Caco-2 (cell line): Measurements from ENCODE around the gene CHRNB2. TPM values are rescaled to one million over a fixed set of nuclear protein-coding genes. Genes with fewer than 3 reads are reported as not detected.

ENCODE experiments used
- BruUV-seq: library from RNA; stranded (reverse); fragments of 400-500 nt; replicated peaks from 2 replicates; lab custom pipeline; 2021; lab: Mats Ljungman, UMichigan
- CTCF ChIA-PET: fragments of 300-600 bp; sonication (Branson Sonifier 250); formaldehyde crosslinking; loops from one replicate; lab custom pipeline; 2022; ENCODE audit warnings: antibody characterized with exemption; lab: Charles Lee
- POLR2A ChIA-PET: fragments of 300-600 bp; sonication (Branson Sonifier 250); formaldehyde crosslinking; loops from one replicate; lab custom pipeline; 2022; ENCODE audit warnings: antibody characterized with exemption; lab: Charles Lee
- DNase-seq, 2 experiments: peaks; one replicate each; pipeline versions ENCODE4 v3.0.0 to v3.0.0-alpha.2; 2020 to 2022
- H3K27me3 ChIP-seq: replicated peaks from 2 replicates; pipeline ENCODE4 v1.6.0; 2011; ENCODE audit warnings: low read length; ENCODE audit not compliant: control insufficient read depth, insufficient read depth
- H3K36me3 ChIP-seq: 2 replicates; pipeline ENCODE4 v1.5.1; 2011; ENCODE audit warnings: low read length; ENCODE audit not compliant: control insufficient read depth, insufficient read depth
- H3K4me1 ChIP-seq: fragments of 250-450 bp; sonication (Bioruptor Pico); 2 replicates; pipeline ENCODE4 v1.5.1; 2020; ENCODE audit warnings: mild to moderate bottlenecking
- H3K4me3 ChIP-seq: 2 replicates; pipeline ENCODE4 v1.5.1; 2011; ENCODE audit warnings: low read depth, mild to moderate bottlenecking, control low read depth, low read length
- H3K9me3 ChIP-seq: fragments of 250-450 bp; sonication (Bioruptor Pico); 2 replicates; pipeline ENCODE4 v1.5.1; 2020; ENCODE audit warnings: mild to moderate bottlenecking, moderate library complexity
- H3K27ac Mint-ChIP-seq: one replicate; pipeline ENCODE4 v1.8.0; 2022; ENCODE audit warnings: mixed read lengths; ENCODE audit not compliant: unreplicated experiment
- H3K27me3 Mint-ChIP-seq: one replicate; pipeline ENCODE4 v1.8.0; 2022; ENCODE audit warnings: mixed read lengths; ENCODE audit not compliant: insufficient read depth, unreplicated experiment
- H3K36me3 Mint-ChIP-seq: one replicate; pipeline ENCODE4 v1.8.0; 2022; ENCODE audit warnings: mild to moderate bottlenecking, mixed read lengths; ENCODE audit not compliant: insufficient read depth, unreplicated experiment
- H3K4me1 Mint-ChIP-seq: one replicate; pipeline ENCODE4 v1.8.0; 2022; ENCODE audit warnings: low read depth, mixed read lengths; ENCODE audit not compliant: unreplicated experiment
- H3K4me3 Mint-ChIP-seq: one replicate; pipeline ENCODE4 v1.8.0; 2022; ENCODE audit warnings: mild to moderate bottlenecking, moderate library complexity, mixed read lengths; ENCODE audit not compliant: unreplicated experiment
- H3K9me3 Mint-ChIP-seq: one replicate; pipeline ENCODE4 v1.8.0; 2022; ENCODE audit warnings: mixed read lengths; ENCODE audit not compliant: unreplicated experiment
- CTCF ChIP-seq, 2 experiments: fragments of 200-600 bp in 1 of 2; IDR thresholded peaks; 1 replicate in 1 of 2; 2 replicates in 1 of 2; pipeline versions ENCODE4 v1.5.1 to v1.8.0; 2011 to 2022; ENCODE audit warnings: antibody characterized with exemption in 1 of 2, control low read depth in 1 of 2, inconsistent platforms in 1 of 2, low read depth in 1 of 2, low read length in 1 of 2, mild to moderate bottlenecking in 1 of 2, moderate library complexity in 1 of 2; ENCODE audit not compliant: insufficient read depth in 1 of 2, severe bottlenecking in 1 of 2, unreplicated experiment in 1 of 2
- intact Hi-C: fragments of 100-400 bp; cut with micrococcal nuclease; formaldehyde crosslinking; loops from one replicate; pipeline ENCODE4 v1.10.0; 2022; ENCODE audit not compliant: unreplicated experiment
- total RNA-seq: library from RNA; stranded (reverse); gene quantifications from 2 replicates; pipeline ENCODE4 v1.2.3, GENCODE V29; 2022

CHRNB2 gene
- total RNA-seq, 1 experiment from 2014 or later, result 0.09 TPM

GRCh38 chr1:154551474-154551873, 16.1 kb upstream of the CHRNB2 start:
- no TSS peak for BruUV-seq
- peaks cover 73% of the 10 kb centered on the region for H3K36me3 Mint-ChIP-seq
- intact Hi-C loops, result no loop called here

GRCh38 chr1:154552036-154552435, 15.5 kb upstream of the CHRNB2 start:
- H3K27me3 ChIP-seq, result no peaks in the 10 kb centered on the region
- peaks cover 76% of the 10 kb centered on the region for H3K36me3 Mint-ChIP-seq
- H3K4me3 ChIP-seq, result no peak overlapping the region
- no peak for TF ChIP-seq CTCF (IDR thresholded peaks at IDR 0.05; ENCODE audit: insufficient read depth in 1 of 2, low read depth in 1 of 2, low read length in 1 of 2, severe bottlenecking in 1 of 2, unreplicated experiment in 1 of 2)
- no peaks in the 10 kb centered on the region for H3K27me3 Mint-ChIP-seq
- ChIA-PET CTCF (interaction anchor here (0.6 to 1.2 kb wide), 3 partner anchors 72 to 163 kb away, joined by 3 read pairs; no protein-coding TSS in a partner anchor), POLR2A (no interaction called here)
- DNase-seq, result no peak
- peaks cover 16% of the 10 kb centered on the region for H3K36me3 ChIP-seq
- no peak overlapping the region for H3K27ac Mint-ChIP-seq
- BruUV-seq, result no TSS peak
- intact Hi-C loops, result no loop called here
- H3K4me1 Mint-ChIP-seq, result peaks cover 9% of the 10 kb centered on the region
- H3K4me1 ChIP-seq, result peaks cover 10% of the 10 kb centered on the region
- H3K9me3 Mint-ChIP-seq, result no peaks in the 10 kb centered on the region
- H3K9me3 ChIP-seq, result no peaks in the 10 kb centered on the region
- no peak overlapping the region for H3K4me3 Mint-ChIP-seq

More at GRCh38 chr1:154551474-154551873, 16.1 kb upstream of the CHRNB2 start:
- Mint-ChIP-seq H3K9me3 (no peaks in the 10 kb centered on the region), H3K4me3 (no peak overlapping the region), H3K4me1 (peaks cover 9% of the 10 kb centered on the region), H3K27me3 (no peaks in the 10 kb centered on the region), H3K27ac (no peak overlapping the region)
- Histone ChIP-seq H3K9me3 (no peaks in the 10 kb centered on the region), H3K4me3 (no peak overlapping the region), H3K36me3 (peaks cover 16% of the 10 kb centered on the region), H3K27me3 (no peaks in the 10 kb centered on the region), H3K4me1 (peaks cover 4% of the 10 kb centered on the region)
- ChIA-PET POLR2A (no interaction called here), CTCF (interaction anchor here (0.7 to 1.2 kb wide), 2 partner anchors 72 to 97 kb away, joined by 3 read pairs; no protein-coding TSS in a partner anchor)
- DNase-seq, result no peak
- TF ChIP-seq CTCF (IDR thresholded peaks at IDR 0.05; ENCODE audit: insufficient read depth in 1 of 2, low read depth in 1 of 2, low read length in 1 of 2, severe bottlenecking in 1 of 2, unreplicated experiment in 1 of 2), result no peak

- Mint-ChIP-seq H3K4me1 (peaks cover 7% of the 10 kb centered on the region), H3K27ac (no peak overlapping the region), H3K9me3 (no peaks in the 10 kb centered on the region), H3K27me3 (no peaks in the 10 kb centered on the region), H3K4me3 (no peak overlapping the region), H3K36me3 (peaks cover 82% of the 10 kb centered on the region)
- POLR2A ChIA-PET, result interaction anchor here (0.5 kb wide), 1 partner anchor 55 kb away, joined by 5 read pairs; the partner anchor contains the start of gene ADAR
- H3K9me3 ChIP-seq, result no peaks in the 10 kb centered on the region
- no peak for TF ChIP-seq CTCF (IDR thresholded peaks at IDR 0.05; ENCODE audit: insufficient read depth in 1 of 2, low read depth in 1 of 2, low read length in 1 of 2, severe bottlenecking in 1 of 2, unreplicated experiment in 1 of 2)
- peaks cover 13% of the 10 kb centered on the region for H3K4me1 ChIP-seq
- no peaks in the 10 kb centered on the region for H3K27me3 ChIP-seq
- H3K36me3 ChIP-seq, result peaks cover 16% of the 10 kb centered on the region
- BruUV-seq, result no TSS peak
- intact Hi-C loops, result no loop called here
- CTCF ChIA-PET, result interaction anchor here (0.6 kb wide), 2 partner anchors 454 to 469 kb away, joined by 3 read pairs; no protein-coding TSS in a partner anchor
- H3K4me3 ChIP-seq, result no peak overlapping the region
- no peak for DNase-seq
These were observed 14.2 kb upstream of the CHRNB2 start for GRCh38 chr1:154553056-154554030.
